Glomerular visceral epithelial cell (primary cell): ENCODE measurements around the gene GCNT4.

Experiments
- DNase-seq: peaks from one replicate; pipeline ENCODE4 v3.0.0-alpha.2; 2016; ENCODE audit errors: extremely low spot score

GCNT4 gene

DNA sequence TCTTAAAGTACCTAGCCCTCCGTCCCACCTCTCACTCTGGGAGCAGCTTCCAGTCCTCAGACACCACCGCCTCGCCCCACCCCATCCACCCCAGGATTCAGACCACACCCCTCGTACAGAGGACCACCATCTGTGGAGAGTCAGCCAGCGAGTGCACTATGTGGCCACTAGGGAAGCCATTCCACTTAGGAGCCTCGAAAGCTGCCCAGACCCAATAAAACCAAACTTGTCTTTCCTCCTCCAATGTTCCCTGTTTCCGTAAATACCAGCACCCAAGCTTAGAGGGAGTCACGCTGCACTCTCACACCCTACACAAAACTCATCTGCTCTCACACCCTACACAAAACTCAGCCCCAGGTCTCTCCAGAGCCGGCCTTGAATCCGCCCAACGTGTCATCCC lies 1.9 kb downstream of the GCNT4 start:
- DNase-seq = peak; percentile 20

DNA sequence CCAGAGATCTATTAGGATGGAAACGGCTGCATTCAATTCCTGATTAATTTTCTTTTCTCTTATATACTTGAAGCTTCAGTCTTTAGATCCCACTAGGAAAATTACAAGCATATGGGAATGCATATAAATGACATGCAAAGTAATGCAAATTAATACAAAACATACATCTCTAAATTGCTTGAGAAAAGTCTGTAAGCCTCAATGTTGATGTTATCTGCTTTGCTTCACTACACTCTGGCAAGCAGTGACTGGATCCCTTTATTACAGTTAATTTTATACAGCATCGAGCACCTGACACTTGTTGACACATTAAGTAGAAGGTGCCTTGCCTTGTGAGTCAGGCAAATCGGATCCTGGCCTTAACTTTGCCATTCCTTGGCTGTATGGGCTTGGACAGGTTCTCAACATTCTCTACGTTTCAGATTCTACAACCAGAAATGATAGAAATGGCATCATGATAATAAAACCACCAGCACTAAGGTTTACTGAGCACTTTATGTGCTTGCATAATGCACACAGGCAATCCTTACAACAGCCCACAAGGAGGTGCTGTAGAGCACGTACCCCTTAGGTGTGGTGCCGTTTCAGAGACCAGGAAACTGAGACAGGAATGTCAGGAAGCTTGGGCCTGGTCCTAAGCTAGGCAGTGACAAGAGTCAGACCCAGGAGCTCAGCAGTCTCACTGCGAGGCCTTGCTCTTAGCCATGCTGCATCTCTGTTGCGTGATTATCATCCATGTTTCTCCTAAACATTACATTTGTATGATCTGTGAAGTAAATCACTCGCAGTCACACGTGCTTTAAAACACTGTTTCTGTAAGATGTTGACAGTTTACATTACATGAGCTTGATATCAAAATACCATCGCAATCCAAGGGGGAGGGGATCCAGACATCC lies 2.7 kb downstream of the GCNT4 start:
- peak; percentile 61 for DNase-seq

- DNase-seq = peak; percentile 63
These were observed 3.9 kb downstream of the GCNT4 start for GRCh38 chr5:75048457-75048953.

- peak; percentile 31 for DNase-seq
These were observed 5.0 kb downstream of the GCNT4 start for GRCh38 chr5:75047356-75047755.

GRCh38 chr5:75046366-75047142 lies 5.8 kb downstream of the GCNT4 start:
- no peak for DNase-seq

DNA sequence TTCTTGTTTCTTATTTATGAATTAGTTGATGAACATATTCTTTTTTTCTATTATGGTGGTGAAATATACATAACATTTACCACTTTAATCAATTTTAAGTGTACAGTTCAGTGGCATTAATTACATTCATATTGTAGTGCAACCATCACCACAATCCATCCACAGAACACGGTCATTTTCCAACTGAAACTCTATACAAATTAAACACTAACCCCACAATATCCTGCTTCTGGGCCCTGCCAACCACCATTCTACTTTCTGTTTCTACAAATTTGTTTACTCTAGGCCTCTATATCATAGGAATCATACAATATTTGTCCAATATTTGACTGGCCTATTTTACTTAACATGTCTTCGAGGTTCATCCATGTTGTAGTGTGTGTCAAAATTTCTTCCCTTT lies 7.3 kb downstream of the GCNT4 start:
- DNase-seq = no peak

DNA sequence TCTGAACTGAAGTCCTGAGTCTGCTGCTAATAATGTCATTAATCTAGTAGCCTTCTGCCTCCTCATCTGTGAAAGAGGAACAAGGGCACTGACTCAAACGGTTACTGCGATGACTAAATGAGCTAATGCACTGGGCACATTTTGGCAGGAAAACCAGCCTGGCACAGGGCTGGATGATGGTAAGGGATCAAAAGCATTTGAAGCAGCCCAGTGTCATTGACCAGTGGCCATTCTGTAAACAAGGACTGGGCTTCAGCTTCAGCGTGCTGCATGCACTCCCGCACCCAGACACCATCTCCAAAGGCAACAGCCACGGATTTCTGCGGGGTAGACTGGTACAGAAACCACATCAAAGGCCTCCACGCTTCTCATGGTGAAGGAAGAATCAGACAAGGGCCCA lies 8.0 kb downstream of the GCNT4 start:
- DNase-seq = peak; percentile 67

DNA sequence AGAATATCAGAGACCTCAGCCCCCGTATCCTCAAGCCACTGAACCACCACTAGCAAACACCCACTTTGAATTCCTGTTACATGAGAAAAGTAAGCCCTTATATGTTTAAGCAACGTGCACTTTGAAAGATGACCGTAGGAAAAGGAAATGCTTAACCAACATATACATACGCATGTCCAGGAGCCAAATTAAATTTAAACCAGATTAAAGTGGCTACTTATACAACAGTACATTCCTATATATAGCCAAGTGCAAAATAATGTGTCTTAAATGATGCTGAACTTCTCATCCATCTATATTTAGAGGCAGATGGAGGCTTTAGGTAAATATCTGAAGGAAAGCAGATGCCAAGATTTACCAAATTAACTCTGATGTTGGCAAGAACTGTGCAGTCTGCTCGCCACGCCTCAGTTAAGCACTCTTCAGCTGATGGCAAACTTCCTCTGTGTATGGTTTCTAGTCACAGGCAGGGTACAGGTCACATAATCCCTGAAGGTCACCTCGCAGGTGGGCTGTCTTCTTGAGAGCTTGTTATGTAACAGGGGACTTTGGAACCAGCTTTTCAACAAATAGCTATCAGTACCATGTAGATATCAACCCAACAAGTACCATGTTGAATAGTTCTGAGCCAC lies 8.6 kb downstream of the GCNT4 start:
- DNase-seq = no peak

GRCh38 chr5:75042522-75042921 lies 9.8 kb downstream of the GCNT4 start:
- peak; percentile 22 for DNase-seq

DNA sequence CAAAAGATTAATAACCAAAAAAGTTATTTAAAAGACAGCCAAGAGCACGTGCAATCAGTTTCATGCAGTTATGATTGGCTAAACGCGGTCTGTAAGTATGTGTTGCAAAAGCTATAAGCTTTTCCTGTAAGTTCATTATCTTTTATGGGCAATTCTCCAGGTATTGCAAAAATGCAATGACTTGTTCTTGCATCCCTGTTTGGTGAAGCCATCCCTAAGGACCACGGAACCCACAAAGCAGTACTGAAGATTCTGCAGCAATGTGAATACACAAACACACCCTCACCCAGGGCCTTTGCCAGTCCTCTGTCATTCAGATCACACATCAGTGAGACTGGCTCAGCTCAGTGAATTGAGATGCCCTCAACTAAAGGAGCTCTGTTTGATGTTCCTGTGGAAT lies 11.4 kb downstream of the GCNT4 start:
- no peak for DNase-seq

DNA sequence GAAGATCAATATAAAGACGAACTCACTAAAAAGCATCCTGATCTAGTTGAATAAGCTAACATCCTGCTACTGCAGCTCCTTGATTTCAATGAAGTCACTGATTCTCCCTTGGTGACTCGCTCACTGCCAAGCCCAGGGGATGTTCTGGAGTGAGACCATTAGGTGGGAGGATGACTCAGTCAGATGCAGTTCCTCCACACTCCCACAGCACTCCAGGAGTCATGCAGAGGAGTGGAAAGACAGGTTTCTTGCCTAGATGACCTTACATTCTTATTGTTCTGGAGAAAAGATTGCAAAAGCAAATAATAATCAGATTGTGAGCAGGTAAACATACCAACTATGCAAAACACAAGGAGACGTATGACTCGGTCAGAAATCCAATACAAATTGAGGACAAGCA lies 15.3 kb downstream of the GCNT4 start:
- DNase-seq = peak; percentile 84

DNA sequence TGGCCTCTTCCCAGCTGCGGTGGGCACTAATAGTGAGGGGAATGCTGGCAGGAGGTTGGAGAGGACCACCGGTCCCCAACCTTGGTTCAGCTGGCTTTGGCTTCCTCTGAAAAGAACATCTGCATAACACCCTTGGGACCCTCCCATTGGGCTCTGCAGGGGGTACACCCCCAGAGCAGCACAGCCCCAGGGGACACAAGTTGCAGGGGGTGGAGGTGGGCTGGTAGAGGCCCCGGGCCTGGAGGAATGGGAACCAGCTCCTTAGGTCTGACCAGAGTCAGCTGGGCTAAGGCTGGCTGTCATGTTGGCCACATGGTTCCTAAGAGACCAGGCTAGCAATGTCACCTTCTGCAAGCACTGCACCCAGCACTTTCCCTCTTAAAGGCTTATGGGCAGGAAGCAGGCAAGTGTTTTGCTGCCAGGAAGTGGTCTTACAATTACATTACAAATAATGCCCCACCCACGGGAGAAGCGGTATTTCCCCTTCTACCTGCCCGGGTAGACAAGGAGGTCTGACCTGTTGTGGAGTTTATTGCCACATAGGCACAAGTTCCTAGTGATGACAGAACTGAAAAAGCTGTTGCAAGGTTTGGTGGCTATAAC lies 18.1 kb downstream of the GCNT4 start:
- DNase-seq = no peak

- no peak for DNase-seq
These were observed 21.0 kb downstream of the GCNT4 start for GRCh38 chr5:75031366-75031765.

DNA sequence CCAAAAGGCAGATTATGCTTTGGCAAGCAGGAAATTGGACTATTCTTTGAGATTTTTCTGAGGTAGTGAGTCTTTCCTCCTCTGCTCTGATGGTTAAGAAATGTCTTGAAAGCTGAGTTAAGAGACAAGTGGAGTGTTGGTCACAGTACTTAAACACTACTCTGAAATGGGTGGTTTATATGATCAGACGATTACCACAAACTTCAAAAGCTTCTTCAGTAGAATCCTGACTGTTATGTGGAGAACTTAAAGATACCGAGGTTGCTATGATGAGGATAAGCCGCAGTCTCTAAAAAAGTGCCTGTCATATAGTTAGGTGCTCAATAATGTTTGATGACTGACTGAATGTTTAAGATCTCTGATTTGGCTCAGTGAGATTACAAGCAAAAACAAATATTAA lies 24.3 kb downstream of the GCNT4 start:
- DNase-seq = no peak

DNA sequence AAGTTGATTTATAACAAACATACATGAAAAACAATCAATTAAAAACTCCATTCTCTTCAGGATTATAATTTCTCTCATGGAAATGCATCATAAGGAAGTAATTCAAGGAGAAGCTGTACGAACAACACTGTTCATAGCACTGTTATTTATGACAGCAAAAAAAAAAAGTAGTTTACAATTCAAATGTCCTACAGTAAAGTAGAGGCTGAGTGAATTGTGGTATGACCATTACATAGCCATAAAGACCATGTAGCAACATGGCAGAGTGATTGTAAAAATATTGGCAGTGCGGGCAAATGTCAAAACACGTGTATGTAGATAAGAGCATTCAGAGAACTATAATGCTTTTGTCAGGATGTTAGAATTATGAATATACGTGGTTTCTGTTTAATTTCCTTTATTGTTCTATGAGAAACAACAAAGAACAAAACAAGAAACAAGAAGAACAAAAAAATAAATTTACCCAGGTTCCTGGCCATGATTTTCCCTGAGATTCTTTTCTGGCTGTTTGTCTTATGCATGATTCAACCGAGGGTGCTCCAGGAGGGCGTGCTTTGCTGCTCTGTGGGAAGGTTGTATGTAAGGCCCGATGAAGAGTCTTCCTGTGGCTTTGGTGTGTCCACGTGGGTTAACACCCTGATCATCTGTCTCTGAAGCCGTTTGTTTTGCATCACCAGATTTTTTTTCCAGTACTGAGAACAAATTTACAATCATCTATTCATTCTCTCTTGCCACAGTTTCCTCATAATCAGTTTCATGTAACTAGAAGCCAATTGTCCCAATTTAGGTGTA lies 28.8 kb downstream of the GCNT4 start:
- DNase-seq = peak; percentile 33

DNA sequence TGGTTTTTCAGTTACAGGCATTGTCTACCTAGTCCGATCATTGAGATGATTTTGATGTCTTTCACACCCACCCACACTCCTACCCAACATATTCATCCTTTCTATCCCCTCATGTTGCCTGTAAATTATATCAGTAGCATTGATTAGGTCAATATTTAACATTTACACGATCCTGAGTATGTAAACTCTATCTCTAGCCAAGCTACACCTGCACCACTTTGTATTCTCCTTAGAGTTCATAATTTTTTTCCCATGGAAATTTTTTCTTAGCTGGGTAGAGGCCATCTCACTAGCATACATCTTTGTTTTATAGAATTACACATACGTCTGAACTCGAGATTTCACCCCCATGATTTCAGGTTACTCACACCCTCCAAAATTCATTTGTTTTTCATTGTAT lies 30.6 kb downstream of the GCNT4 start:
- DNase-seq = no peak

DNA sequence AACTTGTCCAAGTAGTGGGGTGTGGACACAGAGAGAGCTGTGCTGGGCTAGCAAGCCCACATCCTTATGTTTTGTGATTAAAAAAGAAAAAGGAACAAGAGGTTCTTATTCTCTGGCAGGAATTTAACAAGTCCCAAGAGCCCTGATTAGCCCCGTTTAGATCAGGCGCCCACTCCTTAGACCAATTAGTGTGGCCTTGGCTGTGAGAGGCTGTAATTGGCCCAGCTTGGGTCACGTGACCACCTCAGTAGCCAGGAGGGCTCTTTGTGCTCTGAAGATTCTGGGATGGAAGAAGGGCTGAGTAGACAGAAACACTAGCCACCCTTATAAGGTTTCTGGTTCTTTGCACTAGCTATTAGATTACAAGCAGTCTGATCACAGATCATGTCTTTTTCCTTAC lies 31.1 kb downstream of the GCNT4 start:
- DNase-seq = no peak

DNA sequence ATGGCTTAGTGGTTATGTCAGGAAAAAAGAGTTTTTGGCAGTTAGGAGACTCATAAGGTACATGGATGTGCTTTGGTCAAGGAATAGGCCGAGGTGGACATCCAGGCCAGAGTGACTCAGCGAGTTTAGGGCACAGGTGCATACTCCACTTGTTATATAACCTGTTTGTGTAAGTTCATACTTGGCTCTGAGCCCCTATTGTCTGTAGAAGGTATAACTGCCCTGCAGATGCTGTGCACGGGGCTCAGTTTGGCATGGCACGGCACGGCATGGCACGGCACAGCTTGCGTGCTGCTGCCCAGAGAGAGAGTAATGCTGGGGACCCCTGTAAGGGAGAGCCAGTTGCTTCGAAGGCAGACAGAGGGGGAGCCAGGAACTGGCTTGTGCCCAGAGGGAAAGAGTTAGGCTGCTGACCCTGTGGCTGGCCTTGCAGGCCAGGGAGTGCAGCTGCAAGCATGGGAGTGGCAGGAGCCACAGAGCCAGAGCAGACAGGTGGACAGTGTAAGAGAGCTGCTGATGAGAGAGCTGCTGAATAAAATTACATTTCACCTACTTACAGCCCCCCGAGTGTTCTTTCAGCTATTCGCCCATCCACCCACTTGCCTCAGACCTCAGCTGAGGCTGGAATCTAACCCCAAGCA lies 32.2 kb downstream of the GCNT4 start:
- no peak for DNase-seq

DNA sequence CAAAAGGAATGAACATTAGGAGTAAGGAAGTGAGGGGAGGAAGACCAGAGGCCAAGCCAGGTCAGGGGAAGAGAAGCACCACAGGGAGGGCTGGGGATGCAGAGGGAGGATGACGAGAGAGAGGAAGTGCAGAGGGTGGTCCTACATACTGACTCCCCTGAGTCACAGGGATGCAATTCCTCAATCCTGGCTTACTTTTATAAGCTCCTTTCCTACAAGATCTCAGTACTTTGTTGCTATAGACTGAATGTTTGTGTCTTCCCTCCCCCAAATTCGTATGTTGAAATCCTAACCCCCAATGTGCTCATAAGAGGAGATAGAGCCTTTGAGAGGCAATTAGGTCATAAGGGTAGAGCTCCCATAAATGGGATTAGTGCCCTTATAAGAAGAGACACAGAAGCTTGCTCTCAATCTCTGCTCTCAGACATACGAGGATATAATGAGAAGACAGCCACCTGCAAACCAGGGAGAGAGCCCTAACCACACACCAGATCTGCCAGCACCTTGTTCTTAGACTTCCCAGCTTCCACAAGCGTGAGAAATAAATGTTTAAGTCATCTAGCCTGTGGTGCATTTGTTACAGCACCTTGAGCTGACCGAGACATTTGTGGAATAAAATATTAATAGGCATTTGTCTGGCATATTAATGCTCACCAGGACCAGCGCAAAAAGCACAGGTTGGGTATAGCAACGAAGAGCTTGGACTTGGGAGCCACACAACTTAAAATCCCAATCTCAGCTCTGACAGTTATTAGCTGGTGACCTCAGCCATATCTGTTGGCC lies 33.4 kb downstream of the GCNT4 start:
- no peak for DNase-seq

DNA sequence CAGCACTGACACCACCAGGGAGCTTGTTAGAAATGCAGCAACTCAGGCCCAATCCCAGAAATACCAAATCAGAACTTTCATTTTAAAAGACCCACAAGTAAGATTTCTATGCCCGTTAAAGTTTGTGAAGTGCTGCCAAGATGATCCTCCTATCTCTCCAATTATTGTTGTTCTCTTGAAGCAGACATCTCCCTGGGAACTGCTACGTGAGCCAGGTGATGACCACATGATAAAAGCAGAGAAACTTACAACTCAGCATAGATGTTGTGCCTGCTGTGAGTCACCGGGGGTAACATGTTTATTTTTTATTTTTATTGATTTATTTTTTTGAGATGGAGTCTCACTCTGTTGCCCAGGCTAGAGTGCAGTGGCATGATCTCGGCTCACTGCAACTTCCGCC lies 34.4 kb downstream of the GCNT4 start:
- no peak for DNase-seq
